Bone marrow (tissue), 2 donors: ENCODE measurements around the gene ABCG2.

Experiments used
- DNase-seq, 2 donors: peaks; one replicate each; lab custom pipeline; 2025; lab: John Stamatoyannopoulos, UW

ABCG2 gene

DNA sequence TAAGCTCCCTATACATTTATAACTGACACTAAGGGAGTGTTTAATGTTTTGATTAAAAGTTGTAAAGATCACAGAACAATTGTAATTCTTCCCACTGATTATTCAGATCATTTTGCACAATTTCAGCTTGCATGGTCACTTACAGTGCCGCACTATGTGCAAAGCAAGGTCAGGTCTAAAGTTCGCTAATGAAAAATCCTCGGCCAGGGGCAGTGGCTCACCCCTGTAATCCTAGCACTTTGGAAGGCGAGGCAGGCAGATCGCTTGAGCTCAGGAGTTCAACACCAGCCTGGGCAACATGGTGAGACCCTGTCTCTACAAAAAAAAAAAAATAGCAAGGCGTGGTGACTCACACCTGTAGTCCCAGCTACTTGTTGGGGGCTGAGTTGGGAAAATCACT, 94.0 kb downstream of the ABCG2 start:
- no peak for DNase-seq

DNA sequence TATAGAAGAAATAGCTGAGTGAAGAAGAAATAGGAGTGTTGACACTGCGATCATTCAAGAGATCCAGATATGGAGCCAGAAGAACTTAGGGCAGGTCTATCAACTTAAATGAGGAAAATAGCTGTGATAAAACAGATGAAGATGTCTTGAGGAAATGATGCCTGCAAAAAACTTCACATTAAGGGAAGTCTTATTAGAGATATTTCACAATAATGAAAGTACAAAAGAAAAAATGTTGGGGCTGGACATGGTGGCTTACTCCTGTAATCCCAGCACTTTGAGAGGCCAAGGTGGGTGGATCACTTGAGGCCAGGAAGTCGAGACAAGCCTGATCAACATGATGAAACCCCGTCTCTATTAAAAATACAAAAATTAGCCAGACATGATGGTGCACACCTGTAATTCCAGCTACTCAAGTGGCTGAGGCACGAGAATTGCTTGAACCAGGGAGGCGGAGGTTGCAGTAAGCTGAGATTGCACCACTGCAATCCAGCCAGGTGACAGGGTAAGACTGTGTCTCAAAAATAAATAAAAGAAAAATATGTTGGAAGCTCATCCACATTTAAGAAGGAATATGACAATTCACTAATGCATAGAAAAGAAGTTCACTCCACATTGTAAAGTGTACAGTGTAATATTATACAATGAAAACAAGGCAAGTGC, 94.7 kb downstream of the ABCG2 start:
- DNase-seq: no peak

DNA sequence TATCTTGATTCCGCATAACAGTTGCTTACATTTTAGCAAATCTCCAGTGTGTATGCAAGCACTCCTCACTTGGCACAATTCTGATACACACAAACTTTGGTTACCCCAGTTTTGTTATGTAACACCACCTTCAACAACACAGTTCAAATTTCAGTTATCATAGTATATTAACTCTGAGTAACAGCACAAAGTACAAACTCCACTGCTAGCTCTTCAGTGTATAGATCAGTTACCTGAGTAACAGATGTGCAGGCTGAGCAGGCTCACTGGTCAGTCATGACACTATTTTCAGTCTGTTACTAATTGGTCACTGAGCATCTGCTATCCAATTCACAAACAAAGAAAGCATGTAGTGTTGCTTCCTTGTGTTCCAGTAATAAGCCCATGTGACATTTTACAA, 95.6 kb downstream of the ABCG2 start:
- no peak for DNase-seq

DNA sequence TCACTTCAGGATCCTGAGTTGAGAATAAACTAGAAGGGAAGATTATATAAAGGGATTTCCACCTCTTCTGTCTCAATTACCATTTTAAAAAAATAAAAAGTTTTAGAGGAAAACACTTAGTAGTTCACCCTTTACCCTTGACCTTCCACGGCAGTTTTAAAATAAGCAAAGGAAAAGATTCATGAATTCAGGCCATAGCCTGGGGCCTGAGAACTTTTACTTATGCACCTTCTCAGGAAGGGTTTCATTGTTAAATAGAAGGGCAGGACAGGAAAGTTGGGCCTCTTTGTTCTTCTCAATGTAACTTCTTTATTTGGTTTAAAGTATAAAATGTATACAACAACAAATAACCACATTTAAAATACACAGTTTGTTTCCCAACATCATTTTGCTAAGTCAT, 96.1 kb downstream of the ABCG2 start:
- no peak for DNase-seq

DNA sequence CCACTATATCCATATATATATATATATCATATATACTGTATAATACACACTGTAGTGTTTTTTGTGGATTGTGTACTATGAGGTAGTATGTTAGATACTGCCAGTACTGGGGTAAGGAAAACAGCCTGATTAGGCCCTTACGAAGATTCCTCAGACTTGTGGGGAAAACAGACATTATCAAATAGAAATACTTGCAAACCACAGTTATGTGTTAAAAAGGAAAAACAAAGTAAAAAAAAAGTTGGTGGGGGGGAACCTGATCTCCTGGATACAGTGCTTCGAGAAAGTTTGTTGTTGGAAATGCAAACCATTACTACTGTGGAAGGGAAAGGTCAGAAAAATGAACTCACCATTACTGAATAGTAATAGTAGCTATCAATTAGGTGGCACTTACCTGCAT, 98.0 kb downstream of the ABCG2 start:
- DNase-seq: no peak

DNA sequence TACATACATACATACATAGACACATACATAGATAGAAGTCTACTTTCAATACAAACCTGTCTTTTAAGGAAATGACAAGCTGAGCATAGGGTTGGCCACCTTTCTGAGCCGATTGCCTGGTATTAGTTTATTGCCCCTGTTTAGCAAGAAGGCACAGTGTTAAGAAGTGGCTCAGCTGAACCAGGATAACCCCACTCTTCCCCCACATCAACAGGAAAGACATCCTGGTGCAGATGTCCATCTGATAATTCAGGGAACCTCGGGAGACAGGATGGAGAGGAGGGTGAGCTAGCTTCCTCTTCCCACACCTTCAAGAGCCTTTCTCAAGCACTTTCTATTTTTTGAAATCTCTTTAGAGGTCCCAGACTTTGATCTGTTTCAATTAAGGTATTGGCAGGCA, 98.7 kb downstream of the ABCG2 start:
- DNase-seq: no peak

DNA sequence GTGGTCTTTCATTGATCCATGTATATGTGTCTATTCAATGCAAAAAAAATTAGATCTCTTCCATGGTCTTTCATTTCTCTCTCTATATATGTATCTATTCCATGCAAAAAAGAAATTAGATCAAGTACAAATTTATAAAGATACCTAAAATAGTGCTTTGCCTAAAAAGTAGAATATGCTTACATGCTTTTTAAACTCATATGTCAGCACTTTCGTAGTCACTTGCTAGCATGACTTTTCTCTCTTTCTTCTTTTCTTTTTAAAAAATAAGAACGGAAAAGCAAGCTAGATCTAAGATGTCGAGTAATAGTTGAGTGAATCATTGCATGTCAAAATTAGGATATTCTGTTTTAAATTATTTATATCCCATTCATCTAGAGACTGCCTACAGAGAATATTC, 100.1 kb downstream of the ABCG2 start:
- no peak for DNase-seq

DNA sequence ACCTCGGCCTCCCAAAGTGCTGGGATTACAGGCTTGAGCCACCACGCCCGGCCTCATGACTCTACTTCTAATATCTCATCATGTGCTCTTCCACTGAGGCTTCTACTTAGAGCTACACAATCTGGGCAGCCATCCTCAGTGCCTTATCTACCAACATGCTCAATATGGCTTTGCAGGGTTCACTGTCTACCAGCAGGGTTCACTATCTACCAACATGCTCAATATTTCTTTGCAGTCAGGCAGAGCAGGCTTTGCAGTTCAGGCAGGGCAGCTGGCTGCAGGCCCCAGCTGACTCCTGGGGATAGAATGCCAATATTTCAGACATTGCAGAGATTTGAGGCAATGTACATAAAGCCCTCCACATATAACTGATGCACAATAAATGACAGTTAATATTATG, 103.5 kb downstream of the ABCG2 start:
- DNase-seq: peak in 1 of 2 donors; percentile 14

DNA sequence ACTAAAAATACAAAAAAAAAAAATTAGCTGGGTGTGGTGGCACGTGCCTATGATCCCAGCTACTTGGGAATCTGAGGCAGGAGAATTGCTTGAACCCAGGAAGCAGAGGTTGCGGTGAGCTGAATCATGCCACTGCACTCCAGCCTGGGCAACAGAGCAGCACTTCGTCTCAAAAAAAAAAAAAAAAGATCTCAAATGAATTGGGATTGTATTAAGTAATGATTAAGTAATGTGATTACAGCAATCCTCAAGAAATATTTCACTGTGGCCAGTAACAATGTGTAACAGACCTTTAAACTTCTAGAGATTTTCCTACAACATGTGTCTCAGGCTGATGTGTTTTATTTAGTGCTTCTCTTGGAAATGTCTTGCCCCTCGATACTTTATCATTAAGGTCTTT, 104.2 kb downstream of the ABCG2 start:
- no peak for DNase-seq

DNA sequence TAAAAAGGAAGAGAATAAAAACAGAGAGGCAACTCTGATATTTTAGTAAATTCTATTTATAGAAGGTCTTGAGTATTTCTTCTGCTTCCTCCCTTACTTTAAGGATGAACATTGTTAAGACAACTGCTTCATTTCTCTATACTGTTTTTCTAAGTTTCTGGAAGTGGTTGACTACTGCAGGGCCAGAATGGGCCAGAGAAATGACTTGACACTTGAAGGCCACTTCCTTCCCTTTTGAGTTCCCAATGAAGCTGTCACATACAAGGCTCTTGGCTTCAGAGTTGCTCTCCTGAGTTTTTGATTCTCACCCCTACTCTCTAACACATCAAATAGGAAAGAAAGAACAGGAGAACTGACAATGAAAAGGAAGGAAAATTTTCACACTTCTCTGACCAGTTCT, 113.4 kb downstream of the ABCG2 start:
- DNase-seq: peak in 1 of 2 donors; percentile 26

DNA sequence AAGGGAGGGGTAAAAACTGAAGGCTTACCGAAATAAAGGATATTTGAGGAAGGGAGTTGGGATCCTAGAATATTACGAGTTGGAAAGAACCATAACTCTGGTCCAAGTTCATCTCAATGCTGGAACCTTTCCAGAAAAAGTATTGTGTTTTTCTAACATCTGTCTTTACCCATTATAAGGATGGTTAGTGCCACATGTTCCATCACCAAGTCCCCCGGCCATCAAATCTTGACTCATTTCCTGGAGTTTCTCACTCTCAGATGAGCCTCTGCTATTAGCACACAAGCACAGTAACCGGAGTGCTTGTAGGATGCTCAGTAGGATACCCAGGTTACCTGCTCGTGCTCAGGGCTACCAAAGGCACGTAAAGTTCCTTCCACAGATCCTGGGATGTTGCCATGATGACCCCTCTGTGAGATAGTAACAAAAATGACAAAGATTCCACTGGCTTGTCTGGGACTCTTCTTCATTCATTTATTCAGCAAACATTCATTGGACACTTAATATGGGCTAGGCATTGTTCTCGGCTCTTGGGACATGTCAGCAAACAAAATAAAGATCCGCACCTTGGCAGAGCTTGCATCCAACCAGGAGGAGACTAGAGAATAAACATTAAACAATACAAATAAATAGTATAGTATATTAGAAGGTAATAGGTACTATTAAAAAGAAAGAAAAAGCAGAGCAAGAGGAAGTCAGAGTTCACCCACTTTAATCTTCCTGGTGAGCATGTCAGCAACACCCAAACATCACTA, 114.7 kb downstream of the ABCG2 start:
- no peak for DNase-seq

DNA sequence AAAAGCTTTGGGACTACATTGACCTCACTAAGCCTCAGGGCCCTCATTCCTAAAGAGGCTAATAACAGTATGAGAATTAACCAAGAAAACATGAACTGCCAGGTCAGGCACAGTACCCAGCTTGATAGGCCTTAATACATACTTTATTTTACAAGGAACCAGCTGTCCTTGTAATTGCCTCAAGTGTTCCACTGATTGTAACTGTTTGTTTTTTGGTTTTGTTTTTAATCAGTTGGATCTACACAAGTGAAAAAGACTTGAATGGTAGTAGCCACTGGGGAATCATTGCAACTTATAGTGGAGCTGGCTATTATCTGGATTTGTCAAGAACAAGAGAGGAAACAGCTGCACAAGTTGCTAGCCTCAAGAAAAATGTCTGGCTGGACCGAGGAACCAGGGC, 115.4 kb downstream of the ABCG2 start:
- DNase-seq: no peak

DNA sequence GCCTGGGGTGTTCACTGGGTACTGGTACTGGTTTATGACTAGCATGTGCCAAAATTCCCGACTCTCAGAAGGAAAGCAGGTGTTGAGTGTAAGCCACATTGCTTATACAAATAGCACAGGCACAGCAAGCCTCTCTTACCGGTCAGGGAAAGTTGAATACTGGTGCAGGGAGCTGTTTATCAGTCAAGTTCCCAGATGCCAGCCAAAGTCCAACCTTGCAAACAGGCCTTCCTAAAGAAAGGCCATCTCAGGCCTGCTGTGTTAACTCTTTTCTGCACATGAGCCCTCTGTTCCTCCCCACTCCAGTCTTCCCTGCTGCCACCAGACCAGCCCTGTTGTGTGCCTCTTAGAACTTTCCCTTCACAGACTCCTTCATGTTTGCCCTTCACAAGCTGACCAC, 116.8 kb downstream of the ABCG2 start:
- no peak for DNase-seq

DNA sequence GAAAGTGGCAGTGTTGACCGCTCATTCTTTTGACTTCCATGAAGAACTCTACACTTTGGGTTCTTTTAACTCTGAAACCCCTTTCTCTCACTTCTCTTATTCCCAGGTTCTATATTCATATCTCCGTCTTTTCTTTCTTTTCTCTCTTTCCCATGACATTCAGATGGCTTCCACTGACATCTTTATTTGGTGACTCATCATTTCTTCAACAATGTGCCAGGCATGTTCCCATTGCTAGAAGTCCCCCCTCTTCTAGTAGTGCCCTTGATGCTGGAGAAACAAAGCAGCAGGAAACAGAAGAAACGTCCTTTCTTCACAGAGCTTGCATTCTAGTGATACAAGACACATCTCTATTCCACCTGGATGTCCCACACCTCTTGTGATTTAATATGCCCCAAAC, 117.7 kb downstream of the ABCG2 start:
- no peak for DNase-seq
